ENCODE measurements around the gene NPW.

DNA sequence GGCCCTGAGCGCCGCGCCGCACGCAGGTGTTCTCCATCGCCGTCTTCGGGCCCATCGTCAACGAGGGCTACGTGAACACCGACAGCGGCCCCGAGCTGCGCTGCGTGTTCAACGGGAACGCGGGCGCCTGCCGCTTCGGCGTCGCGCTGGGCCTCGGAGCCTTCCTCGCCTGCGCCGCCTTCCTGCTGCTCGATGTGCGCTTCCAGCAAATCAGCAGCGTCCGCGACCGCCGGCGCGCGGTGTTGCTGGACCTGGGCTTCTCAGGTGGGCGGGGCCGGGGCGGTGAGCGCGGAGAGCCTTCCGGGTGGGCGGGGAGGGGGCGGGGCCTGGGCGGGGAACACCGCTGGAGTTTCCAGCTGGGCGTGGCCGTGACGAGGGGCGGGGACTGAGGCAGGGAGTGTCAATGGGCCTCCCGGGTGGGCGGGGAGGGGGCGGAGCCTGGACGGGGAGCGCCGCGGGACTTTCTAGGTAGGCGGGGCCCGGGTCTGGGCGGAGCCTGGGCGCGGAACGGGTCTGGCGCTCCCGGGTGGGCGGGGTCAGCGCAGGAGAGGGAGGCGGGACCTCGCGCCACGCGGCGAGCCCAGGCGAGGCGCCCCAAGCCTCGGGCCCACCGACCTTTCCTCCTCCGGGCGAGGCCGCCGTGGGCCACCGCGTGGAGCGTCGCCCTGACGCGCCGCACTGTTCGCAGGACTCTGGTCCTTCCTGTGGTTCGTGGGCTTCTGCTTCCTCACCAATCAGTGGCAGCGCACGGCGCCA is 27.5 kb upstream of the NPW start:
- TF ChIP-seq POLR2AphosphoS5 (IDR thresholded peaks at IDR 0.05) = peak in 2 of 3 donors; percentile 74 to 83
- no peak for TF ChIP-seq POLR2A (IDR thresholded peaks at IDR 0.05)
- TF ChIP-seq, protein P1, sequence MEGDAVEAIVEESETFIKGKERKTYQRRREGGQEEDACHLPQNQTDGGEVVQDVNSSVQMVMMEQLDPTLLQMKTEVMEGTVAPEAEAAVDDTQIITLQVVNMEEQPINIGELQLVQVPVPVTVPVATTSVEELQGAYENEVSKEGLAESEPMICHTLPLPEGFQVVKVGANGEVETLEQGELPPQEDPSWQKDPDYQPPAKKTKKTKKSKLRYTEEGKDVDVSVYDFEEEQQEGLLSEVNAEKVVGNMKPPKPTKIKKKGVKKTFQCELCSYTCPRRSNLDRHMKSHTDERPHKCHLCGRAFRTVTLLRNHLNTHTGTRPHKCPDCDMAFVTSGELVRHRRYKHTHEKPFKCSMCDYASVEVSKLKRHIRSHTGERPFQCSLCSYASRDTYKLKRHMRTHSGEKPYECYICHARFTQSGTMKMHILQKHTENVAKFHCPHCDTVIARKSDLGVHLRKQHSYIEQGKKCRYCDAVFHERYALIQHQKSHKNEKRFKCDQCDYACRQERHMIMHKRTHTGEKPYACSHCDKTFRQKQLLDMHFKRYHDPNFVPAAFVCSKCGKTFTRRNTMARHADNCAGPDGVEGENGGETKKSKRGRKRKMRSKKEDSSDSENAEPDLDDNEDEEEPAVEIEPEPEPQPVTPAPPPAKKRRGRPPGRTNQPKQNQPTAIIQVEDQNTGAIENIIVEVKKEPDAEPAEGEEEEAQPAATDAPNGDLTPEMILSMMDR (IDR thresholded peaks at IDR 0.05) = no peak
- TF ChIP-seq EP300 (IDR thresholded peaks at IDR 0.05) = no peak

Measured in stomach (tissue), 4 donors.